ENCODE measurements around the gene AP5B1.

The AP5B1 gene, protein sequence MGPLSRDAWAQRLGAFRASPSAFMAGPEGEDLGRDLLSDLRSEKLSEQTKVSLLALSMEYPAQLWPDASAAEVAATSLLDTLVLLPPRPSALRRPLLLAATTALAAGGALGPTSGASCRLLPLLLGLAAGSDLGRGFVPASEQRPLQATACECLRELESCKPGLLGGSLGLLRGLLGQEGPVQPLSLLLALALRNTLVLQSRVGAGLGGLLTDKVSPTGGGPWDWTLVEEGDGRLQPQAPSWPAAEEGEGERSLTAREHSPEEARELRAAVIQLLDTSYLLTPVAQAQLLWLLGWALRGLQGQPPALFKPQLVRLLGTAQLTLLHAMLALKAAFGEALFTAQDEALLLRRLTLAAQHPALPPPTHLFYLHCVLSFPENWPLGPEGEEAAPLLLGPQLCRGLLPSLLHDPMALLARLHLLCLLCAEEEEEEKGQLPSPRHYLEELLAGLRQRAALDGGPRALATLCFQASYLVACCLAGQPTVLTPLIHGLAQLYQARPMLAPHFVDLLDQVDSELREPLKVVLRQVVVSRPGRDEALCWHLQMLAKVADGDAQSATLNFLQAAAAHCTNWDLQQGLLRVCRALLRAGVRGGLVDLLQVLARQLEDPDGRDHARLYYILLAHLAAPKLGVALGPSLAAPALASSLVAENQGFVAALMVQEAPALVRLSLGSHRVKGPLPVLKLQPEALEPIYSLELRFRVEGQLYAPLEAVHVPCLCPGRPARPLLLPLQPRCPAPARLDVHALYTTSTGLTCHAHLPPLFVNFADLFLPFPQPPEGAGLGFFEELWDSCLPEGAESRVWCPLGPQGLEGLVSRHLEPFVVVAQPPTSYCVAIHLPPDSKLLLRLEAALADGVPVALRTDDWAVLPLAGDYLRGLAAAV

DNA sequence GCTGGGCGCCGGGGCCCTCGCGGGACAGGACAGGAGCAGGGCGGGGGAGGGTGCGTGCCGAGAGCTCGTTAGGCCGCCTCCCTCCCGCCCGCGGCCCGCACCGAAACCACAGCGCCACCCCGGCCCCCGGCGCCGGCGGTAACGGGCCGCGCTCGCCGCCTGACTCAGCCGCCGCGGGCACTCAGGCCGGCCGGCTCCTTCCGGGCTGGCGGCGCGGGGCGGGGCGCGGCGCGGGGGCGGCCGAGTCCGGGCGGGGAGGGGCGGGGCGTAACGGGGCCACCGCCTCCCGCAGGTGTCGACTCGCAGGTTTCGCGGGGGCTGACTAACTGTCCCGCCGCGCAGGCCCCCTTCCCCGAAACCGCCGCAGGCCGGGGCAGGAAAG is at the start of gene AP5B1:
TSS of gene AP5B1 (minus strand) at position 207 of the 382 bp plus-strand sequence. CDS start 385 bp downstream, outside the sequence.
- no peaks in the 10 kb centered on the region for H3K9me3 ChIP-seq (ENCODE audit: control insufficient read depth, low read length)

GRCh38 chr11:65829459-65829858 is 48.7 kb upstream of the AP5B1 start:
- Histone ChIP-seq H3K9me3 (ENCODE audit: control insufficient read depth, low read length) (no peaks in the 10 kb centered on the region), H3K27me3 (ENCODE audit: control insufficient read depth, insufficient read depth, low read length) (peaks cover 18% of the 10 kb centered on the region), H3K36me3 (ENCODE audit: control insufficient read depth, insufficient read depth, low read length) (no peaks in the 10 kb centered on the region), H3K9ac (ENCODE audit: low read length) (no peak overlapping the region), H3K4me3 (ENCODE audit: low read length) (no peak overlapping the region), H3K4me1 (ENCODE audit: control insufficient read depth, insufficient read depth, low read length) (peaks cover 13% of the 10 kb centered on the region)

More for the DNA sequence above, at the start of gene AP5B1:
- Histone ChIP-seq H3K4me3 (ENCODE audit: low read length) (peak within 1 kb of the TSS; percentile 77), H3K27me3 (ENCODE audit: control insufficient read depth, insufficient read depth, low read length) (peaks cover 5% of the 10 kb centered on the region), H3K4me1 (ENCODE audit: control insufficient read depth, insufficient read depth, low read length) (peaks cover 22% of the 10 kb centered on the region), H3K36me3 (ENCODE audit: control insufficient read depth, insufficient read depth, low read length) (no peaks in the 10 kb centered on the region), H3K9ac (ENCODE audit: low read length) (peak within 1 kb of the TSS; percentile 84)

DNA sequence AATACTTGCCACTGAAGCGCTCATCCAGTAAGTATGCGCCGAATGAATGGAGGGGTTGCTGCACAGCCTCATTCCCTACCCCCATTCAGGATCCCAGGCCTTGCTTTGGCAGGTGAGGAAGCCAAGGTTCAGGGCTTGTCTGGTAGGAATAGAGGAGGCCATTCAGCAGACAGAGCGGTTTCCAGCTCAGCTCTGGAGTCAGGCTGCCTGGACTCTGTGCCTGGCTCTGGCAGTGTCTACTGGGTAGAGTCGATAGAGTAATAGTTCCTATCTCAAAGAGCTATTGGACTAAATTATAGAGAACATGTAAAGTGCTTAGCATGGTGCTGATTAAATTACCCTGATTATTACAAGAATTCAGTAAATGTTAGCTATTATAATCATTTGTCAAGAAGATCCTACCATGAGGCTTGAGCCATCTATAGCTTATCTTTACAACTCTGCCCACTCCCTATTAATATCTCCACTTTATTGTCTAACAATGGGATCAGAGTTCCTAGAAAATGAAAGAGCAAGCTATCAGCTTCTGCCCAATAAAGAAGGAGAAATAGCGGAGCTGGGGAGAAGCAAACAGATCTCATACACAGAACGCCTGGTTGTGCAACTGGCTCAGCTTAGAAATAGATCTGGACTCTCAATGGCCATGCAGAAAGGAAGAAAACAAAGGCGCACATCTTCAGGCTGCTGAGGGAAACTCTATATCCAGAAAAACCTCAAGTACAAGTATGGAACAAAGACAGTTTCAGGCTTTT is 46.4 kb upstream of the AP5B1 start:
- H3K4me1 ChIP-seq (ENCODE audit: control insufficient read depth, insufficient read depth, low read length) = peaks cover 13% of the 10 kb centered on the region
- no peak overlapping the region for H3K9ac ChIP-seq (ENCODE audit: low read length)
- peaks cover 7% of the 10 kb centered on the region for H3K27me3 ChIP-seq (ENCODE audit: control insufficient read depth, insufficient read depth, low read length)
- H3K4me3 ChIP-seq (ENCODE audit: low read length) = no peak overlapping the region
- H3K9me3 ChIP-seq (ENCODE audit: control insufficient read depth, low read length) = no peaks in the 10 kb centered on the region
- H3K36me3 ChIP-seq (ENCODE audit: control insufficient read depth, insufficient read depth, low read length) = no peaks in the 10 kb centered on the region

GRCh38 chr11:65822776-65823528 is 42.2 kb upstream of the AP5B1 start:
- no peak overlapping the region for H3K4me3 ChIP-seq (ENCODE audit: low read length)
- H3K9me3 ChIP-seq (ENCODE audit: control insufficient read depth, low read length) = no peaks in the 10 kb centered on the region
- peaks cover 22% of the 10 kb centered on the region for H3K4me1 ChIP-seq (ENCODE audit: control insufficient read depth, insufficient read depth, low read length)
- no peak overlapping the region for H3K9ac ChIP-seq (ENCODE audit: low read length)
- no peaks in the 10 kb centered on the region for H3K27me3 ChIP-seq (ENCODE audit: control insufficient read depth, insufficient read depth, low read length)
- no peaks in the 10 kb centered on the region for H3K36me3 ChIP-seq (ENCODE audit: control insufficient read depth, insufficient read depth, low read length)

DNA sequence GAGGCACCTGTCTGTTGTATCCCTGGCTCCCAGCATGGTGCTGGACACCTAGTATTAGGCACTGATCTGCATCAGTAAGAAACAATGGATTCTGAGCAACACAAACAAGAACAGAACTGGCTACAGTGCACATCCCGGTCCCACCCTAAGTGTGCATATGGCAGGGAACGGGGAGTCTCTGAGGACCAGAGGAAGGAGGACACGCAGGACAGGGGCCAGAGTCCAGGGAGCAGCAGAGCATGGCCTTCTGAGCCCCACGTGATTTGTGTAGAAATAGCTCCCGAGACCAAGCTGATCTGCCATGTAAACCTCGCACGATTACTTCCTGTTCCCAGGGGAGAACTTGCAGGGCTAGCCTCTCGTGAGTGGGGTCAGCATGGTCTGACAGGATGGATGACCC is 40.3 kb upstream of the AP5B1 start:
- Histone ChIP-seq H3K27me3 (ENCODE audit: control insufficient read depth, insufficient read depth, low read length) (no peaks in the 10 kb centered on the region), H3K4me1 (ENCODE audit: control insufficient read depth, insufficient read depth, low read length) (peaks cover 22% of the 10 kb centered on the region), H3K36me3 (ENCODE audit: control insufficient read depth, insufficient read depth, low read length) (no peaks in the 10 kb centered on the region), H3K4me3 (ENCODE audit: low read length) (no peak overlapping the region), H3K9me3 (ENCODE audit: control insufficient read depth, low read length) (no peaks in the 10 kb centered on the region), H3K9ac (ENCODE audit: low read length) (no peak overlapping the region)

GRCh38 chr11:65817835-65818680 is 37.3 kb upstream of the AP5B1 start:
- Histone ChIP-seq H3K4me1 (ENCODE audit: control insufficient read depth, insufficient read depth, low read length) (peaks cover 28% of the 10 kb centered on the region), H3K9me3 (ENCODE audit: control insufficient read depth, low read length) (no peaks in the 10 kb centered on the region), H3K27me3 (ENCODE audit: control insufficient read depth, insufficient read depth, low read length) (no peaks in the 10 kb centered on the region), H3K36me3 (ENCODE audit: control insufficient read depth, insufficient read depth, low read length) (no peaks in the 10 kb centered on the region), H3K4me3 (ENCODE audit: low read length) (peak overlapping the region; percentile 54), H3K9ac (ENCODE audit: low read length) (peak overlapping the region; percentile 68)

DNA sequence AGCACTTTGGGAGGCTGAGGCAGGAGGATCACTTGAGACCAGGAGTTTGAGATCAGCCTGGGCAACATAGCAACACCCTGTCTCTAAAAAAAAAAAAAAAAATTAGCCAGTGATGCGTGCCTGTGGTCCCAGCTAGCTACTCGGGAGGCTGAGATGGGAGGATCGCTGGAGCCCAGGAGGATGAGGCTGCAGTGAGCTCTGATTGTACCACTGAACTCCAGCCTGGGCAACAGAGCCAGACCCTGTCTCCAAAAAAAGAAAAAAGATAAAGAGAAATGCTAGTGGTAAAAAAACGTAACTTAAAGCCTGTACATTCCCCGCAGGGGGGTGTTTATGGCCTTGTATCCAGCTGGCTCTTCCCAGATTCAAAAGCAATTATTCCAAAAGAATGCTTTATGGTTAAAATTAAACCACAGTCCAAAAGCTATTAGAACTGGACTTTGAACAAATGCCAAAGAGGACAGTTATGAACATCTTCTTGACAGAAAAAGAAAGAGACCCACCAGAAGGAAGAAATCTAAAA is 36.6 kb upstream of the AP5B1 start:
- Histone ChIP-seq H3K9ac (ENCODE audit: low read length) (peak overlapping the region; percentile 68), H3K36me3 (ENCODE audit: control insufficient read depth, insufficient read depth, low read length) (no peaks in the 10 kb centered on the region), H3K4me1 (ENCODE audit: control insufficient read depth, insufficient read depth, low read length) (peaks cover 22% of the 10 kb centered on the region), H3K4me3 (ENCODE audit: low read length) (peak overlapping the region; percentile 54), H3K9me3 (ENCODE audit: control insufficient read depth, low read length) (no peaks in the 10 kb centered on the region), H3K27me3 (ENCODE audit: control insufficient read depth, insufficient read depth, low read length) (no peaks in the 10 kb centered on the region)

DNA sequence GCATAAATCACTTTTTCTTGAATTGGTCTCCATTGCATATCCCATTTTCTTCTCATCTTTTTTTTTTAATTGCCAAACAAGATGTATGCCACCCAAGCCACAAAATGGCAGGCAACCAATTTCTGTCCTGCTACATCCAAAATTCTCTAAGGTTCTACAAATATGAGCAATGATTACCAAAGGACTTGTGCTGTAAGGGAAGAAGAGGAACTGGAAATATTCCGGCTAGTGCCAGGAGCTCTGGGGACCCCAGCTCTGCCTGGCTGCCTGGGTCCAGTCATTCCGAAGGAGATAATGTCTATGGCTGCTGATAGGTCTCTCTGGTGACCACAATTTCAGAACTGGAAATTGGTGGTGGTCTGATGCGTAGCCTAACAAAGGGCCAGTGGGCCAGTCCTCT is 35.9 kb upstream of the AP5B1 start:
- Histone ChIP-seq H3K9ac (ENCODE audit: low read length) (no peak overlapping the region), H3K27me3 (ENCODE audit: control insufficient read depth, insufficient read depth, low read length) (no peaks in the 10 kb centered on the region), H3K4me1 (ENCODE audit: control insufficient read depth, insufficient read depth, low read length) (peaks cover 22% of the 10 kb centered on the region), H3K4me3 (ENCODE audit: low read length) (no peak overlapping the region), H3K9me3 (ENCODE audit: control insufficient read depth, low read length) (no peaks in the 10 kb centered on the region), H3K36me3 (ENCODE audit: control insufficient read depth, insufficient read depth, low read length) (no peaks in the 10 kb centered on the region)

- no peaks in the 10 kb centered on the region for H3K36me3 ChIP-seq (ENCODE audit: control insufficient read depth, insufficient read depth, low read length)
- H3K4me3 ChIP-seq (ENCODE audit: low read length) = no peak overlapping the region
- H3K9ac ChIP-seq (ENCODE audit: low read length) = no peak overlapping the region
- H3K27me3 ChIP-seq (ENCODE audit: control insufficient read depth, insufficient read depth, low read length) = peaks cover 3% of the 10 kb centered on the region
- no peaks in the 10 kb centered on the region for H3K9me3 ChIP-seq (ENCODE audit: control insufficient read depth, low read length)
- H3K4me1 ChIP-seq (ENCODE audit: control insufficient read depth, insufficient read depth, low read length) = peaks cover 16% of the 10 kb centered on the region
Observed at GRCh38 chr11:65814986-65815565, 34.3 kb upstream of the AP5B1 start.

- no peak overlapping the region for H3K9ac ChIP-seq (ENCODE audit: low read length)
- H3K27me3 ChIP-seq (ENCODE audit: control insufficient read depth, insufficient read depth, low read length) = peaks cover 3% of the 10 kb centered on the region
- H3K4me1 ChIP-seq (ENCODE audit: control insufficient read depth, insufficient read depth, low read length) = peaks cover 16% of the 10 kb centered on the region
- H3K9me3 ChIP-seq (ENCODE audit: control insufficient read depth, low read length) = no peaks in the 10 kb centered on the region
- no peaks in the 10 kb centered on the region for H3K36me3 ChIP-seq (ENCODE audit: control insufficient read depth, insufficient read depth, low read length)
- H3K4me3 ChIP-seq (ENCODE audit: low read length) = no peak overlapping the region
Observed at GRCh38 chr11:65814131-65814985, 33.6 kb upstream of the AP5B1 start.

Measured in mucosa of stomach (tissue), 1 donor.